ENCODE data around the gene GSTO1. TPM values are rescaled to one million over a fixed set of nuclear protein-coding genes. Genes with fewer than 3 reads are reported as not detected.
"Not testable (repeated sequence)": the region's sequence is repeated elsewhere in the genome, so short reads cannot be mapped to it uniquely, and the experiment has no call there.

The GSTO1 gene
- total RNA-seq, 1 donor from 2014 or later = 131 TPM

GRCh38 chr10:104246976-104247375 lies 7.7 kb upstream of the GSTO1 start:
- Mint-ChIP-seq H3K4me3 (ENCODE audit: unreplicated experiment) (no peak overlapping the region), H3K27me3 (ENCODE audit: low read depth, unreplicated experiment) (peaks cover 3% of the 10 kb centered on the region), H3K27ac (ENCODE audit: unreplicated experiment) (no peak overlapping the region), H3K4me1 (ENCODE audit: low read depth, unreplicated experiment) (no peaks in the 10 kb centered on the region), H3K9me3 (ENCODE audit: unreplicated experiment) (peaks cover 10% of the 10 kb centered on the region), H3K36me3 (ENCODE audit: low read depth, unreplicated experiment) (peaks cover 3% of the 10 kb centered on the region)
- H3K9ac ChIP-seq (ENCODE audit: low read length) = no peak overlapping the region
- H3K27ac ChIP-seq (ENCODE audit: low read depth, low read length) = no peak overlapping the region
- no peak overlapping the region for H3K4me2 ChIP-seq (ENCODE audit: low read length)
- H3K4me3 ChIP-seq (ENCODE audit: insufficient read depth, low read depth, low read length) = no peak overlapping the region
- DNase-seq (ENCODE audit: low read depth) (peak; percentile 68), FAIRE-seq (no peak)
- H3K4me1 ChIP-seq (ENCODE audit: insufficient read depth, low read length) = no peaks in the 10 kb centered on the region
- H2AFZ ChIP-seq (ENCODE audit: low read depth, low read length) = no peak overlapping the region
- no peaks in the 10 kb centered on the region for H4K20me1 ChIP-seq (ENCODE audit: insufficient read depth, low read length)
- H3K79me2 ChIP-seq (ENCODE audit: insufficient read depth, low read length) = no peaks in the 10 kb centered on the region
- H3K9me3 ChIP-seq (ENCODE audit: insufficient read depth, low read depth, low read length) = no peaks in the 10 kb centered on the region
- H3K36me3 ChIP-seq (ENCODE audit: insufficient read depth, low read length) = no peaks in the 10 kb centered on the region
- TF ChIP-seq CTCF (IDR thresholded peaks at IDR 0.05; ENCODE audit: insufficient read depth, low read depth, low read length) = no peak
- H3K27me3 ChIP-seq (ENCODE audit: insufficient read depth, low read length) = no peaks in the 10 kb centered on the region

- Mint-ChIP-seq H3K27me3 (ENCODE audit: low read depth, unreplicated experiment) (peaks cover 3% of the 10 kb centered on the region), H3K27ac (ENCODE audit: unreplicated experiment) (no peak overlapping the region), H3K9me3 (ENCODE audit: unreplicated experiment) (peaks cover 10% of the 10 kb centered on the region), H3K36me3 (ENCODE audit: low read depth, unreplicated experiment) (peaks cover 3% of the 10 kb centered on the region), H3K4me1 (ENCODE audit: low read depth, unreplicated experiment) (peaks cover 2% of the 10 kb centered on the region), H3K4me3 (ENCODE audit: unreplicated experiment) (no peak overlapping the region)
- Histone ChIP-seq H3K79me2 (ENCODE audit: insufficient read depth, low read length) (no peaks in the 10 kb centered on the region), H3K9ac (ENCODE audit: low read length) (no peak overlapping the region), H3K4me2 (ENCODE audit: low read length) (no peak overlapping the region), H3K27ac (ENCODE audit: low read depth, low read length) (no peak overlapping the region), H3K4me1 (ENCODE audit: insufficient read depth, low read length) (no peaks in the 10 kb centered on the region), H3K36me3 (ENCODE audit: insufficient read depth, low read length) (no peaks in the 10 kb centered on the region), H2AFZ (ENCODE audit: low read depth, low read length) (no peak overlapping the region), H3K27me3 (ENCODE audit: insufficient read depth, low read length) (no peaks in the 10 kb centered on the region), H3K4me3 (ENCODE audit: insufficient read depth, low read depth, low read length) (no peak overlapping the region), H3K9me3 (ENCODE audit: insufficient read depth, low read depth, low read length) (no peaks in the 10 kb centered on the region), H4K20me1 (ENCODE audit: insufficient read depth, low read length) (no peaks in the 10 kb centered on the region)
- no peak for FAIRE-seq
- no peak for DNase-seq (ENCODE audit: low read depth)
- TF ChIP-seq CTCF (IDR thresholded peaks at IDR 0.05; ENCODE audit: insufficient read depth, low read depth, low read length) = no peak
- TF ChIP-seq EZH2 (IDR thresholded peaks at IDR 0.05; ENCODE audit: insufficient read depth, low read length) = no peak
These were observed 7.1 kb upstream of the GSTO1 start for GRCh38 chr10:104247513-104248146.

GRCh38 chr10:104248931-104249330 lies 5.8 kb upstream of the GSTO1 start:
- H3K27me3 ChIP-seq (ENCODE audit: insufficient read depth, low read length); H3K9me3 Mint-ChIP-seq (ENCODE audit: unreplicated experiment); H3K4me1 ChIP-seq (ENCODE audit: insufficient read depth, low read length); H3K9ac ChIP-seq (ENCODE audit: low read length); H3K9me3 ChIP-seq (ENCODE audit: insufficient read depth, low read depth, low read length); H2AFZ ChIP-seq (ENCODE audit: low read depth, low read length); H3K36me3 ChIP-seq (ENCODE audit: insufficient read depth, low read length); DNase-seq (ENCODE audit: low read depth); H4K20me1 ChIP-seq (ENCODE audit: insufficient read depth, low read length); H3K36me3 Mint-ChIP-seq (ENCODE audit: low read depth, unreplicated experiment); H3K27ac Mint-ChIP-seq (ENCODE audit: unreplicated experiment); H3K27me3 Mint-ChIP-seq (ENCODE audit: low read depth, unreplicated experiment); H3K27ac ChIP-seq (ENCODE audit: low read depth, low read length); H3K4me3 Mint-ChIP-seq (ENCODE audit: unreplicated experiment); FAIRE-seq; H3K79me2 ChIP-seq (ENCODE audit: insufficient read depth, low read length); H3K4me3 ChIP-seq (ENCODE audit: insufficient read depth, low read depth, low read length); H3K4me2 ChIP-seq (ENCODE audit: low read length); H3K4me1 Mint-ChIP-seq (ENCODE audit: low read depth, unreplicated experiment): not testable (repeated sequence)

All from astrocyte (in vitro differentiated cells and primary cell).